Suprapubic skin (tissue), 4 donors: ENCODE data around the gene CCDC33.

Experiments used
- CTCF ChIP-seq, 2 donors: fragments of 200-600 bp in 1 of 2; fragments of 450-650 bp in 1 of 2; sonication (generic) in 1 of 2; IDR thresholded peaks; one replicate each; pipeline ENCODE4 v1.5.1; 2016 to 2019; ENCODE audit warnings: antibody characterized with exemption in 2 of 2, mild to moderate bottlenecking in 1 of 2, moderate library complexity in 1 of 2
- EP300 ChIP-seq: sonication (generic); formaldehyde crosslinking; IDR thresholded peaks from one replicate; pipeline ENCODE4 v1.6.1; 2017; ENCODE audit warnings: antibody characterized with exemption
- POLR2A ChIP-seq, 2 donors: fragments of 450-650 bp; IDR thresholded peaks; one replicate each; pipeline ENCODE4 v1.6.1; 2017; ENCODE audit warnings: antibody characterized with exemption in 2 of 2, mild to moderate bottlenecking in 2 of 2, moderate library complexity in 2 of 2
- POLR2AphosphoS5 ChIP-seq, 3 donors: sonication (generic); formaldehyde crosslinking; IDR thresholded peaks; one replicate each; pipeline ENCODE4 v1.6.1; 2017; ENCODE audit warnings: antibody characterized with exemption in 3 of 3

DNA sequence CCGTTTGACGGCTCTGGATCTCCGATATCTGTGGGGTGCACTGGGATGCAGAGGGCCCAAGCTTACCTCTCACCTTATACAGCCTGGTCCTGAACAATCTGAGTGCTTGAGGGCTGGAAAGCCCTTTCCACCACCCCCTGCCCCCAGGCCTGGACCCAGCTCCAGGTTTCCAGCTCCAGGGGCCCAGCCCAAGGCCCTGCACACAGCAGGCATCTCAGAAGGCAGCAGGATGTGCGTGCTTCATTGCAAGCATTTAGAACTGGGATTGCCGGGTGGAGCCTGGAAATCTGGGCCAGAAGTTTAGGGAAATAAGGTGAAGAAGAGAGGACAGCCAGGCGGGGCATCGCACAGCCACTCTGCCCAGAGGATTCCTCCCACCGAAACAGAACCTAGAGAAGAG is 25.6 kb downstream of the CCDC33 start:
- TF ChIP-seq POLR2A (IDR thresholded peaks at IDR 0.05) (no peak), CTCF (IDR thresholded peaks at IDR 0.05) (no peak), EP300 (no peak), POLR2AphosphoS5 (IDR thresholded peaks at IDR 0.05) (no peak)
